NCI-H2107 (cell line): ENCODE measurements around the gene PLXNC1.

Experiments
- DNase-seq: peaks from one replicate; lab custom pipeline; 2025; lab: John Stamatoyannopoulos, UW

The PLXNC1 gene

GRCh38 chr12:94147991-94148738, at the start of gene PLXNC1:
Gene PLXNC1, plus strand, starts transcription at chr12:94148577. Its CDS starts 395 bp downstream, at chr12:94148972.
- no peak for DNase-seq

GRCh38 chr12:94099191-94099590, 49.2 kb upstream of the PLXNC1 start:
- DNase-seq: no peak

GRCh38 chr12:94099632-94100031, 48.7 kb upstream of the PLXNC1 start:
- no peak for DNase-seq

GRCh38 chr12:94100211-94100627, 48.2 kb upstream of the PLXNC1 start:
- DNase-seq: no peak

- DNase-seq: peak; percentile 34
These were observed 47.2 kb upstream of the PLXNC1 start for GRCh38 chr12:94100990-94101737.

GRCh38 chr12:94101738-94102660, 46.4 kb upstream of the PLXNC1 start:
- peak; percentile 65 for DNase-seq

GRCh38 chr12:94103986-94104385, 44.4 kb upstream of the PLXNC1 start:
- no peak for DNase-seq

GRCh38 chr12:94107910-94108309, 40.5 kb upstream of the PLXNC1 start:
- DNase-seq: no peak

GRCh38 chr12:94109160-94109559, 39.2 kb upstream of the PLXNC1 start:
- no peak for DNase-seq

GRCh38 chr12:94110258-94110657, 38.1 kb upstream of the PLXNC1 start:
- DNase-seq: no peak

- no peak for DNase-seq
These were observed 37.1 kb upstream of the PLXNC1 start for GRCh38 chr12:94111302-94111701.

- DNase-seq: no peak
These were observed 36.3 kb upstream of the PLXNC1 start for GRCh38 chr12:94112121-94112520.

GRCh38 chr12:94114166-94114565, 34.2 kb upstream of the PLXNC1 start:
- DNase-seq: no peak

GRCh38 chr12:94116191-94116590, 32.2 kb upstream of the PLXNC1 start:
- no peak for DNase-seq

- no peak for DNase-seq
These were observed 26.5 kb upstream of the PLXNC1 start for GRCh38 chr12:94121886-94122285.

- DNase-seq: no peak
These were observed 25.8 kb upstream of the PLXNC1 start for GRCh38 chr12:94122591-94122990.

GRCh38 chr12:94123127-94123526, 25.2 kb upstream of the PLXNC1 start:
- no peak for DNase-seq

GRCh38 chr12:94126067-94126466, 22.3 kb upstream of the PLXNC1 start:
- no peak for DNase-seq

- DNase-seq: no peak
These were observed 20.9 kb upstream of the PLXNC1 start for GRCh38 chr12:94127239-94128131.

- no peak for DNase-seq
These were observed 20.1 kb upstream of the PLXNC1 start for GRCh38 chr12:94128280-94128679.
